ENCODE results near the gene PERM1.

Gene PERM1

GRCh38 chr1:934991-935750, 46.7 kb downstream of the PERM1 start:
- no peak for DNase-seq (ENCODE audit: low spot score)

- DNase-seq (ENCODE audit: low spot score), result no peak
Measured at GRCh38 chr1:933603-933940, 48.3 kb downstream of the PERM1 start.

- DNase-seq (ENCODE audit: low spot score), result no peak
Measured at GRCh38 chr1:932776-933602, 48.9 kb downstream of the PERM1 start.

- no peak for DNase-seq (ENCODE audit: low spot score)
Measured at GRCh38 chr1:932173-932510, 49.8 kb downstream of the PERM1 start.

- no peak for DNase-seq (ENCODE audit: low spot score)
Measured at GRCh38 chr1:931380-932172, 50.3 kb downstream of the PERM1 start.

- no peak for DNase-seq (ENCODE audit: low spot score)
Measured at GRCh38 chr1:930633-931138, 51.2 kb downstream of the PERM1 start.

GRCh38 chr1:929712-930632, 51.9 kb downstream of the PERM1 start:
- no peak for DNase-seq (ENCODE audit: low spot score)

- no peak for DNase-seq (ENCODE audit: low spot score)
Measured at GRCh38 chr1:928825-929661, 52.9 kb downstream of the PERM1 start.

- DNase-seq (ENCODE audit: low spot score), result no peak
Measured at GRCh38 chr1:927748-928147, 54.1 kb downstream of the PERM1 start.

GRCh38 chr1:927234-927633, 54.7 kb downstream of the PERM1 start:
- no peak for DNase-seq (ENCODE audit: low spot score)

GRCh38 chr1:925561-926421, 56.1 kb downstream of the PERM1 start:
- no peak for DNase-seq (ENCODE audit: low spot score)
